HK-2 (cell line): ENCODE data around the gene CST7.
"Not testable (repeated sequence)": the region's sequence is repeated elsewhere in the genome, so short reads cannot be mapped to it uniquely, and the experiment has no call there.

Experiments used
- DNase-seq: peaks from one replicate; pipeline ENCODE4 v3.0.0-alpha.2; 2018; ENCODE audit not compliant: unreplicated experiment

CST7 gene

GRCh38 chr20:24948939-24949679 is at the start of gene CST7:
Gene CST7 (plus strand): TSS chr20:24949269. CDS start chr20:24949506, 237 bp downstream.
- no peak for DNase-seq

- DNase-seq: no peak
Observed at GRCh38 chr20:24906806-24907205, 42.3 kb upstream of the CST7 start.

GRCh38 chr20:24908642-24909041 is 40.4 kb upstream of the CST7 start:
- no peak for DNase-seq

- DNase-seq: no peak
Observed at GRCh38 chr20:24909086-24909780, 39.8 kb upstream of the CST7 start.

GRCh38 chr20:24909861-24910260 is 39.2 kb upstream of the CST7 start:
- no peak for DNase-seq

- DNase-seq: no peak
Observed at GRCh38 chr20:24910461-24910860, 38.6 kb upstream of the CST7 start.

GRCh38 chr20:24911461-24911860 is 37.6 kb upstream of the CST7 start:
- DNase-seq: no peak

GRCh38 chr20:24912397-24913075 is 36.5 kb upstream of the CST7 start:
- no peak for DNase-seq

- no peak for DNase-seq
Observed at GRCh38 chr20:24913076-24913628, 35.9 kb upstream of the CST7 start.

- no peak for DNase-seq
Observed at GRCh38 chr20:24914388-24915241, 34.5 kb upstream of the CST7 start.

- DNase-seq: no peak
Observed at GRCh38 chr20:24915440-24915839, 33.6 kb upstream of the CST7 start.

GRCh38 chr20:24915892-24916291 is 33.2 kb upstream of the CST7 start:
- no peak for DNase-seq

- no peak for DNase-seq
Observed at GRCh38 chr20:24916412-24916811, 32.7 kb upstream of the CST7 start.

GRCh38 chr20:24917056-24917455 is 32.0 kb upstream of the CST7 start:
- no peak for DNase-seq

- peak; percentile 64 for DNase-seq
Observed at GRCh38 chr20:24917797-24918578, 31.1 kb upstream of the CST7 start.

GRCh38 chr20:24918579-24919566 is 30.2 kb upstream of the CST7 start:
- no peak for DNase-seq

GRCh38 chr20:24919665-24920064 is 29.4 kb upstream of the CST7 start:
- DNase-seq: not testable (repeated sequence)

GRCh38 chr20:24920706-24921105 is 28.4 kb upstream of the CST7 start:
- DNase-seq: not testable (repeated sequence)

GRCh38 chr20:24929259-24929658 is 19.8 kb upstream of the CST7 start:
- not testable (repeated sequence) for DNase-seq
